Sigmoid colon (tissue), 7 donors: ENCODE results near the gene MED16. TPM values are rescaled to one million over a fixed set of nuclear protein-coding genes. Genes with fewer than 3 reads are reported as not detected.

Experiments used
- DNase-seq: peaks from one replicate; pipeline ENCODE4 v3.0.0-alpha.2; 2019
- H3K27ac ChIP-seq, 4 donors: fragments of 200-600 bp; sonication (generic); one replicate each; pipeline ENCODE4 v1.5.1; 2016 to 2019; ENCODE audit warnings: mild to moderate bottlenecking in 1 of 4
- H3K27me3 ChIP-seq, 3 donors: fragments of 200-600 bp; sonication (generic); one replicate each; pipeline ENCODE4 v1.5.1; 2019; ENCODE audit warnings: mild to moderate bottlenecking in 1 of 3
- H3K36me3 ChIP-seq, 4 donors: fragments of 200-600 bp; sonication (generic); one replicate each; pipeline ENCODE4 v1.5.1; 2016 to 2019
- H3K4me1 ChIP-seq, 4 donors: fragments of 200-600 bp; sonication (generic); one replicate each; pipeline ENCODE4 v1.5.1; 2017 to 2019
- H3K4me3 ChIP-seq, 4 donors: fragments of 200-600 bp; sonication (generic); one replicate each; pipeline ENCODE4 v1.5.1; 2017 to 2019; ENCODE audit warnings: mild to moderate bottlenecking in 2 of 4, moderate library complexity in 1 of 4
- H3K9me3 ChIP-seq, 4 donors: fragments of 200-600 bp in 3 of 4; sonication (generic) in 3 of 4; one replicate each; pipeline versions ENCODE4 v1.5.1 to v1.6.1; 2013 to 2019
- EP300 ChIP-seq, 4 donors: sonication (generic); formaldehyde crosslinking; IDR thresholded peaks; one replicate each; pipeline ENCODE4 v1.6.1; 2017; ENCODE audit warnings: antibody characterized with exemption in 4 of 4
- POLR2A ChIP-seq, 2 donors: fragments of 450-650 bp; IDR thresholded peaks; one replicate each; pipeline ENCODE4 v1.6.1; 2016; ENCODE audit warnings: antibody characterized with exemption in 2 of 2, mild to moderate bottlenecking in 2 of 2, moderate library complexity in 2 of 2
- POLR2AphosphoS5 ChIP-seq, 4 donors: sonication (generic); formaldehyde crosslinking; IDR thresholded peaks; one replicate each; pipeline ENCODE4 v1.6.1; 2017; ENCODE audit warnings: antibody characterized with exemption in 4 of 4
- WGBS, 2 donors: extraction: QIAGEN DNeasy Blood & Tissue Kit; methylation state at CpG; one replicate each; pipeline ENCODE4 v1.1.7; 2013; 5-methylcytosine and 5-hydroxymethylcytosine counted together
- intact Hi-C: fragments of 100-400 bp; cut with DNase I; formaldehyde crosslinking; loops from one replicate; pipeline ENCODE4 v1.15.1; 2023
- polyA plus RNA-seq, 3 donors: library from polyadenylated mRNA; stranded (reverse); fragments of 200-250 nt; gene quantifications; one replicate each; pipeline ENCODE4 v1.2.3, GENCODE V29; 2013
- total RNA-seq, 4 donors: library from RNA; depleted of rRNA; stranded (reverse); fragments of >200 nt; gene quantifications; one replicate each; pipeline ENCODE4 v1.1.0, GENCODE V29; 2016
- TF ChIP-seq, protein P1 (sequence below), 4 experiments: fragments of 450-650 bp in 3 of 4; fragments of 200-600 bp in 1 of 4; IDR thresholded peaks; one replicate each; pipeline ENCODE4 v1.5.1; 2016 to 2019; ENCODE audit warnings: antibody characterized with exemption in 4 of 4, mild to moderate bottlenecking in 3 of 4, moderate library complexity in 2 of 4
- donor health status: healthy with polysubstance abuse.
- donor health status: Bipolar disorder and iron deficiency.
- donor health status: healthy.

The MED16 gene
- total and polyA plus RNA-seq, 7 donors: 22.4 to 62.5 (median 33.2) TPM

DNA sequence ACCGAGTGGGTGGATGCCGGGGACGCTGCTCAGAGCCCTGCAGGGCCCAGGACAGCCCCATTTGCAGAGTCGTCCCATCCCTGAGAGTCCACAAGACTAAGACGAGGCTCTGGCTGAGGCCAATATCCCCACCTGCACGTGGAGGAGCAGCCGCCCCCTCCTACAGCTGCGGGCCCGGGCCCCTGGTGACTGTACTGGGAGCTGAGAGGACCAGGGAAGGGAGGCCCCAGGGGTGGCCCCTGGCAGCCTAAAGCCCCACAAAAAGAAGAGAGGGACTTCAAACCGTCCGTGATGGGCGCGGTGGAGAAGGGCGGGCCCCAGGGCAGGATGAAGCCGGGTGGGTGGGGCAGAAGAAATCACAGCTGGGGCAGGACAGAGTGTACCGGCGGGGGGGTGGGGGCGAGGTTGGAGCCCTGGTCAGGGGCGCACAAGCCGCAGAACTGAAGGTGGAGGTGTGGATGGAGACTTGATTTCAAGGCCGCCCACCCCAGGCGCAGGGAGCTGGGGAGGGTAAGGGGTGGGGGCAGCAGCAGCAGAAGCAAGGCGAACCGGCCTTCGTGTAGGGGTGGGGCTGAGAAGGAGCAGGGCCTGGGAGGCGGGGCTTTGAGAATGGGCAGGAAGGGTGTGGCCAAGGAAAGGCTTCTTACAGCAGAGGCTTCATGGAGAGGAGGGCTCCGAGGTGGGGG is 20.6 kb downstream of the MED16 start:
- TF ChIP-seq, protein P1, sequence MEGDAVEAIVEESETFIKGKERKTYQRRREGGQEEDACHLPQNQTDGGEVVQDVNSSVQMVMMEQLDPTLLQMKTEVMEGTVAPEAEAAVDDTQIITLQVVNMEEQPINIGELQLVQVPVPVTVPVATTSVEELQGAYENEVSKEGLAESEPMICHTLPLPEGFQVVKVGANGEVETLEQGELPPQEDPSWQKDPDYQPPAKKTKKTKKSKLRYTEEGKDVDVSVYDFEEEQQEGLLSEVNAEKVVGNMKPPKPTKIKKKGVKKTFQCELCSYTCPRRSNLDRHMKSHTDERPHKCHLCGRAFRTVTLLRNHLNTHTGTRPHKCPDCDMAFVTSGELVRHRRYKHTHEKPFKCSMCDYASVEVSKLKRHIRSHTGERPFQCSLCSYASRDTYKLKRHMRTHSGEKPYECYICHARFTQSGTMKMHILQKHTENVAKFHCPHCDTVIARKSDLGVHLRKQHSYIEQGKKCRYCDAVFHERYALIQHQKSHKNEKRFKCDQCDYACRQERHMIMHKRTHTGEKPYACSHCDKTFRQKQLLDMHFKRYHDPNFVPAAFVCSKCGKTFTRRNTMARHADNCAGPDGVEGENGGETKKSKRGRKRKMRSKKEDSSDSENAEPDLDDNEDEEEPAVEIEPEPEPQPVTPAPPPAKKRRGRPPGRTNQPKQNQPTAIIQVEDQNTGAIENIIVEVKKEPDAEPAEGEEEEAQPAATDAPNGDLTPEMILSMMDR (IDR thresholded peaks at IDR 0.05): no peak
- TF ChIP-seq POLR2A (IDR thresholded peaks at IDR 0.05) (no peak), EP300 (IDR thresholded peaks at IDR 0.05) (no peak), POLR2AphosphoS5 (IDR thresholded peaks at IDR 0.05) (no peak)
- no peak for DNase-seq
- peak overlapping the region in 1 of 4 donors; percentile 9 for H3K4me3 ChIP-seq
- peak overlapping the region; percentile 52 to 83 (median 62) for H3K27ac ChIP-seq
- H3K27me3 ChIP-seq: no peaks in the 10 kb centered on the region
- peaks cover 0 to 43% (median 41%) of the 10 kb centered on the region in 4 donors for H3K4me1 ChIP-seq
- 15 to 56% methylated on average over 27 of the region's 27 CpGs for WGBS, 2 donors
- intact Hi-C loops: no loop called here
- H3K36me3 ChIP-seq: peaks cover 23 to 76% (median 29%) of the 10 kb centered on the region in 4 donors
- H3K9me3 ChIP-seq: no peaks in the 10 kb centered on the region

DNA sequence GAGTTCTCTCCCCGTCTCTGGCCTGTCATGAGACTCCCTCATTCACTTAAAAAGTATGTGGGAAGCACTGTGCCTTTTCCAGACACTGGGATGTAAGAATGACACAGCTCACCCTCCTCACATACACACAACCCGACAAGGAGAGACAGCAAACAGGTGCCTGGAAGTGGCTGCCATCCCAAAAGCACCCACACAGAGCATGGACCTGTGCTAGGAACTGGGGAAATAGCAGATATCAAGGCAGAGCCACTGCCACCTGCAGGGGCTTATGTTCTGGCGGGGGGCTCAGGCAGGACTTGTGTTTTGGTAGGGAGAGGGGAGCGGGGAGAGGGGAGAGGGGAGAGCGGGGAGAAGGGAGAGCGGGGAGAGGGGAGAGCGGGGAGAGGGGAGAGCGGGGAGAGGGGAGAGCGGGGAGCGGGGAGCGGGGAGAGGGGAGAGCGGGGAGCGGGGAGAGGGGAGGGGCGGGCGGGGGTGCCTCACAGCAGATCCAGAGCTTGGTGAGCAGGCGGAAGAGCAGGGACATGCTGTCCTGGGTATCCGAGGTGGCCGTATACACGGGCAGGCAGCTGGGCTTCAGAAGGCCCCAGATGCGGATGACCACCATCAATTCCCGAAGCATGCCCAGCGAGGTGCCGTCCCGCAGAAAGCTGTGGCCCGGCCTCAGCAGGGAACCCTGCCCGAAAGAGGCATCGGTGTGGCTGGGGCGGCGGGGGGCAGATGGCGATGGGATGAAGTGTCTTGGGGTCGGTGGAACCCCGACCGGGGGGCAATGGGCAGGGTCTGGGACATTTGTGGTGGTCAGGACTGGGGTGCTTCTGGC is 21.3 kb downstream of the MED16 start:
- intact Hi-C loops: no loop called here
- H3K27me3 ChIP-seq: no peaks in the 10 kb centered on the region
- peaks cover 0 to 43% (median 41%) of the 10 kb centered on the region in 4 donors for H3K4me1 ChIP-seq
- H3K36me3 ChIP-seq: peaks cover 16 to 70% (median 23%) of the 10 kb centered on the region in 4 donors
- H3K27ac ChIP-seq: peak overlapping the region; percentile 52 to 87 (median 84)
- H3K4me3 ChIP-seq: peak overlapping the region in 1 of 4 donors; percentile 9
- H3K9me3 ChIP-seq: no peaks in the 10 kb centered on the region
- 49 to 90% methylated on average over 21 to 27 of the region's 33 CpGs for WGBS, 2 donors
- DNase-seq: no peak
- no peak for TF ChIP-seq EP300 (IDR thresholded peaks at IDR 0.05)
- peak in 1 of 4 donors; percentile 25 for TF ChIP-seq POLR2AphosphoS5 (IDR thresholded peaks at IDR 0.05)

DNA sequence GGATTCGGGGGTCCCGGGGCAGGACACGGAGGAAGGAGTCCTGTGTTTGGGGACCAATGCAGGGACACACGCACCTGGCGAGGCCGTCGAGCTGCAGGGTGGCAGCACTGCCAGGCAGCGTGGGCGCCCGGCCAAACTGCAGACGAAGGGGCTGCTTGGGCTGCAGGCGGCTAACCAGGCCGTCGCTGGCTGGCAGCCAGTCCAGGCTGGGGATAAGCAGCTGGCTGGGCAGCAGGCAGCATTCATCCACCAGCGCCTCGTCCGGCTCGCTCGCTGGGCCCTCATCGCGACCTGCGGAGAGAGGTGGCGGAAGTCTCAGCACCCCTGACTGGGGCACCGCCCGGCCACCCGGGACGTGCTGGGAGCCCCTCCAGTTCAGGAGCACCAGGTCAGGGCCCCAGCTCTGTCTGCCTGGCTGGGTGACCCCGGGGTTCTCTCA is 22.0 kb downstream of the MED16 start:
- Histone ChIP-seq H3K4me1 (peaks cover 0 to 43% (median 41%) of the 10 kb centered on the region in 4 donors), H3K4me3 (no peak overlapping the region), H3K27me3 (no peaks in the 10 kb centered on the region), H3K36me3 (peaks cover 13 to 64% (median 17%) of the 10 kb centered on the region in 4 donors), H3K9me3 (no peaks in the 10 kb centered on the region), H3K27ac (peak overlapping the region in 3 of 4 donors; percentile 84 to 87 (median 85))
- DNase-seq: peak; percentile 87
- intact Hi-C loops: no loop called here
- 89 to 91% methylated on average over 28 of the region's 28 CpGs for WGBS, 2 donors
- peak in 2 of 4 donors; percentile 55 to 66 for TF ChIP-seq POLR2AphosphoS5 (IDR thresholded peaks at IDR 0.05)
- TF ChIP-seq, protein P1 (IDR thresholded peaks at IDR 0.05): no peak
- no peak for TF ChIP-seq EP300 (IDR thresholded peaks at IDR 0.05)
- no peak for TF ChIP-seq POLR2A (IDR thresholded peaks at IDR 0.05)

DNA sequence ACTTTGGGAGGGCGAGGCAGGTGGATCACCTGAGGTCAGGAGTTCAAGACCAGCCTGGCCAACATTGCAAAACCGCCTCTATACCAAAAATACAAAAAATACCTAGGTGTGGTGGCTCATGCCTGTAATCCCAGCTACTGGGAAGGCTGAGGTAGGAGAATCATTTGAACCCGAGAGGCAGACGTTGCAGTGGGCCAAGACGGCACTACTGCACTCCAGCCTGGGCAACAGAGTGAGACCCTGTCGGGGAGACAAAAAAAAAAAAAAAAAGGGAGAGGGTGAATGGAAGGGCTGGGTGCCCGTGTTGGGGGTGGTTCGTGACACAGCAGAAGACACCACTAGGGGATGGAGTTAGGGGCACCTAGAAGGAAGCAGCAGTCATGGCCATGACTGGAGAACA is 22.7 kb downstream of the MED16 start:
- peaks cover 9 to 57% (median 13%) of the 10 kb centered on the region in 4 donors for H3K36me3 ChIP-seq
- TF ChIP-seq POLR2A (IDR thresholded peaks at IDR 0.05) (no peak), POLR2AphosphoS5 (IDR thresholded peaks at IDR 0.05) (no peak), EP300 (IDR thresholded peaks at IDR 0.05) (no peak)
- TF ChIP-seq, protein P1 (IDR thresholded peaks at IDR 0.05): no peak
- no peak for DNase-seq
- intact Hi-C loops: no loop called here
- no peak overlapping the region for H3K4me3 ChIP-seq
- peak overlapping the region; percentile 78 to 87 (median 84) for H3K27ac ChIP-seq
- H3K4me1 ChIP-seq: peaks cover 0 to 43% (median 41%) of the 10 kb centered on the region in 4 donors
- 90 to 93% methylated on average over 8 of the region's 8 CpGs for WGBS, 2 donors
- no peaks in the 10 kb centered on the region for H3K27me3 ChIP-seq
- no peaks in the 10 kb centered on the region for H3K9me3 ChIP-seq
